Activated CD8-positive, alpha-beta memory T cell treated with anti-CD3 and anti-CD28 coated beads, Interleukin-2, amount 50 U/mL, for 1 hour (primary cell): Measurements from ENCODE around the gene TOLLIP.

Experiments used
- DNase-seq: peaks from one replicate; pipeline ENCODE4 v3.0.0-alpha.2; 2020; ENCODE audit errors: extremely low read depth

Gene TOLLIP

DNA sequence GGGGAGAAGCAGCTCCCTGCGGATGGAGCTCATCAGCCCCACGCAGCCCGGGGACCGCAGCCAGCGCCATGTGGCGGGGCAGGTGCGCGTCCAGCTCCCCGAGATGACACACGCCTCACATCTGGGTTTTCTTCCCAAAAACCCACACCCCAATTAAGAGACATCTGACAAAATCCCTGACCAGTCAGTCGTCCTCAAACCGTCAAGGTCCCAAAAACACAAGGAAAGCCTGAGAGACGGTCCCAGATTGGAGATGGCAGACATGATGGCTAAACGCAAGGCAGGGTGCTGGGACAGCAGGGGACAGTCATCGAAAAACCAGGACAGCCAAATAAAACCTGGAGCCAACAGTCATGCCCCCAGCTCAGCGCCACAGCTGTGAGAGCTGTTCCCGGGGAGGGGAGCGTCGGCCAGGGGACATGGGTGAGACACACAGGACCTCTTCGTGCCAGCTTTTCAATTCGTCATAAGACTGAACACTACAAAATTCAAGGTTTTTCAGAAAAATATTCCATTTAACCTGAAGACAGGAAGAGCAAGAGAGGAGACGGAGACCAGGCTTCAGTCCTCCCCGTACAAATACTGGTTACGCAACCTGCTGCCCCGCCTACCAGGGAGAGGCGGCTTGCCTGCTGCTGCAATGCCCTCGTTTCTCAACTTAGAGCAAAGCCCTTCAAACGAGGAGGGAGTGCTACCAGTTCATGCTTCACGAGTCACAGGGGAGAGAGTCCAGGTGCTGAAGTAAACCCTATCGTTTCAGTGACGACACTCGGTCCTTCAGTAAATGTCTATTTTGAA, 10.5 kb downstream of the TOLLIP start:
- DNase-seq: no peak

DNA sequence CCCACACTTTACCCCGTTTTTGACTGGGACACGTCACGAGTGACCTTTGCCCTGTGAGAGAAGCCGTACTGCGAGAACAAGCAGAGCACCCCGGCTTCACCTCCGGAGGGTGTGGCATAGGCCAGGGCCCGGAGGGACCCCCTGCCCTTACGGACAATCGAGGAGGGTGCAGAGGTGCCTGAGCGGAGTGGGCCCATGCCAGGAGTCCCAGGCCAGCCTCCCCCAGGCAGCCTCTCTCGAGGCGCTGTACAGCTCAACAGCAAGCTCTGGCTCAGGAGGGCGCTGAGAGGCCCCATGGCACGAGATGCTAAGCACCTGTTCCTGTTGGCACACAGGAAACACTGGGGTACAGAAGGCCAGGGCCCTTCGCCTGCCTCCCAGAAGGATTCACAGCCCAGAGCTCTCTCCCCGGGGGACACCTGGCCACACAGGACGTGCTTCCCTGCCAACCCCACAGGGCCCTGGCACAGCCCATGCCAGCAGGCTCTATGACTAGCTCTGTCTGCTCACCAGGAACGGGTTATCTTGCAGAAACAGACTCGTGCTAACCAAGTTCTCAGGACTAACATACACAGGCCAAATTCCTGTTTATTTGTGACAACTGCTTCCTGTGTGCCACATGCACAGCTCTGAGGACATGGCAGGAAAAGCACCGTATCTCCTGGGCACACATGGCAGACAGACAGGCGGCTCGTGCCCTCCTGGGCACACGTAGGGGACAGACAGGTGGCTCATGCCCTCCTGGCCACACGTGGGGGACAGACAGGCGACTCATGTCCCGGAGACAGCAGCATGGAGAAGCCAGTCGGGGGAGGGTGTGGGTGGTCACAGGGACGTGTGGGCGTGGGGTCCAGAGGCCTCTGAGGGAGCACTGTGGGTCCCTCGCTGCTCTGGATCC, 11.6 kb downstream of the TOLLIP start:
- no peak for DNase-seq

DNA sequence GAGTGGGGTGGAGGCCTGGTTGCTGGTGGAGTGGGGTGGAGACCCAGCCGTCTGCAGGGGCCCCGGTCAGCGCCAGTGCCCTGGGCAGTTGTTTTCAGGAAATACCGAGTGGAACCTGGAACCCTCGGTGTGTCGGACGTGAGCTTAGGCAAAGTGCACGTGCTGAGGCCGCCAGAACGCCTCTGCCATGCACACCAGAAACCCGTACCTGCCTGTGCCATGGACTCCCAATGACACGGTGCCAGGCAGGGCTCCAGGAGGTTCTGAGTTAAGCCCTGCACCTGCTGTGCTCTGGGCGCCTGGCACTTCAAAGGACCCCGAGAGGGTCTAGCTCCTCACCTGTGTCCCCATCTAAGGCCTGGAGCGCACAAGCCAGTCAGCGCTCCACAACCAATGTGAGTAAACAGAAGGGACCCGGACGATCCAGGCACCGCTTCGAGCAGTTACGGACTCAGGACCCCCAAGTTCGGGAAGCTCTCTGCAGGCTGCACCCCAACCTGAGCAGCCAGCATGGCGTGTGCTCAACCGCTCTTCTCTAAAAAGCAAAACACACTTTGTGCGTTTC, 12.3 kb downstream of the TOLLIP start:
- no peak for DNase-seq

DNA sequence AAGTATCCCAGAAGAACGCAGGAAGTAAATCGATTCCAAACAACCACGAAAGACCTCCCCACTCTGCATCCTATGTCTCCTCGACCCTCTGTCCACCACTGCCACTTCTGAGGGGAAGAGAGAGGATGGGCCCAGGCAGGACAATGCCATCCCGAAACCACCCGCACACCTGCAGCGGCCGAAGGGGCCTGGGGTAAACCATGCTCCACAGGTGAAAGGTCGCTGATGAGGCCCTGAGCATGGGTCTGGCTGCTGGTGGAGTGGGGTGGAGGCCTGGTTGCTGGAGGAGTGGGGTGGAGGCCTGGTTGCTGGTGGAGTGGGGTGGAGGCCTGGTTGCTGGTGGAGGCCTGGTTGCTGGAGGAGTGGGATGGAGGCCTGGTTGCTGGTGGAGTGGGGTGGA, 13.1 kb downstream of the TOLLIP start:
- DNase-seq: no peak

DNA sequence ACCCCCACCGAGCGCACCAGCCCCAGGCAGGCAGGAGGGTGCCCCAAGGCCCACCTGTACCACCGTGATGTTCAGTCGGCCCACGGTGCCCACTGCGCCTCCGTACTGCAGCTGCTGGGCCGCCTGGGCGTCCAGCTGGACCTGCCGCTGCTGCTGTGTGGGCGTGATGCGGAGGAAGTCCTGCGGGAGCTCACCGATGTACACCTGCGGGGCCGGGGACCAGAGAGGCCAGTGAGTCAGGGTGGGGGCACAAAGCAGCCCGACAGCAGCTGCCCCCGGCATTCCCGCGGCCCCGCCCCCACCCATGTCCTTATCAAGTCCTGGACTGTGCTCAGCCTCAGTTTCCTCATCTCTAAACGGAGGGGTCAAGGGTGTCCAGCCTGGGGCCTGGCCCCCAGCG, 13.8 kb downstream of the TOLLIP start:
- no peak for DNase-seq

DNA sequence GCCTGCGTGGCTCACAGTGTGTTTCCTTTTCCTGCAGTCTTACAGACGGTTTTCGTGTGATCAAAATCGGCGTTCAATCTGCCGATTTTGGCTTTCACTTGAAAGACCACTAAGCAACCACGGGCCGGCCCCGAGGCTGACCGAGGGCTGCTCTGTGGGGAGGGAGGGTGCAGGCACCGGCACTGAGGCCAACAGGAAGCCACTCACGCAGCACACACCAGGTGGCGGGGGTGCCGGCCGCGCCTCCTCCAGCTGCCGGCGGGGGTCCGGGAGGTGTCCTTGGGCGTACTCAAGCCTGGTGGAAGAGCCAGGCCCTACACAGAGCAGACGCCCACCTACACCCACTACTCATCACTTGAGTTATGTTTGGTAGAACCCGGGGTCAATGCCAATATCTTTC, 14.3 kb downstream of the TOLLIP start:
- no peak for DNase-seq

DNA sequence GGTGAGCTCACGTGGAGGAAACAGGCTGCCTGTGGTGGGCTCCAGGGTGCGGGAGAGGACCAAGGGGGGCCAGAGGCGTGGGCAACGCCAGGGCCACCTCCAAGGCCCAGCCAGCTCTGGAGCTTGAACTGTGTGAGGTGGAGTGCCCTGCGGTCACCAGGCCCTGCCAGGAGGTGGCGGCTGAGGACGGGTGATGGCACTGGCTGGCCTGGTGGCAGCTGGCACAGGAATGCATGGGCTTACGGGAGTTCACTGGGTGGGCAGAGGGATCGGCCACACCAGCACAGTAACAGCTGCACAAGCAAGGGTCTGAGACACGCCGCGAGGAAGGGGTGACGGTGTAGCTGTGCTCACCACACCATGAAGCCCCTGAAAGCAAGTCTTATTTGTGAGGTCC, 15.8 kb downstream of the TOLLIP start:
- no peak for DNase-seq

DNA sequence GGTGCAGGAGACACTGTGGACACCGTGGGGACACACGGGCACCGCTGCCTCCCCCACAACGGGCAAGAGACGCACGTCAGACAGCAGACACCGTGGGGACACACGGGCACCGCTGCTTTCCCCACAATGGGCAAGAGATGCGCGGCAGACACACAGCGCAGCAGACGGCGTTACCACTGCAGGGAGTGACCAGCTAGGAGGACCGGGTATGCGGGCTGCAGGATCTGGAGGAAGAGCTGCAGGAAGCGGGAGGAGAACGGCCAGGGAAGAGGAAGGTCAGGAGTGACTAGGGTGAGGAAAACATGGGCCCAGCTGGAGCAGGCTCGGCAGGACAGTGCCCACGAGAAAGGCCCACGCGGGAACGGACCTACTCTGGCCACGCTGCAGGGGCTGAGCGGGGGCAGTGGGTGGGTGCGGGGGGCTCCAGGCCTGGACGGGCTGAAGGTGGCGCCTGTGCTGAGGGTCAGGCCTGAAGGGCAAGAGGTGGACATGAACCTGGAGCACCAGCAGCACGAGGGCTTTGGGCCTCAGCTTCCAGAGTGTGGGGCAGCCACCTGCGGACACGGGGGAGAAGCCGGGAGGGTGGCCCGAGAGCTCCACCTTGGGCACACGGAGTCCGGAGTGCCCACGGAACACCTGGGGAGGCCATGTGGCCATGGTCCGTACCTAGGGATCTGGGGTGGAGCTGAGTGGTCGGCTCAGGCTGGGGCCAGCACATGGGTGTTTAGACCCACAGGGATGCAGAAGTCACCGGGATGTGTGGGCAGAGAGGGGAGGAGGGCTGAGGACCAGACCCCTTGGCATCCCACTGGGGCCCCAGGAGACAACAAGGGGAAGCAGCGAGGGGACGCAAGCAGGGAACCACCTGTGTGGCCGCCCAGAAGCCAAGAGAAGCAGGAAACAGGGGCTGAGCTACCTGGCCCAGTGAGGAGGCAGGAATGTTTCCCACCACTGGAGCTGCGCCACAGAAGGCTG, 16.5 kb downstream of the TOLLIP start:
- DNase-seq: no peak

DNA sequence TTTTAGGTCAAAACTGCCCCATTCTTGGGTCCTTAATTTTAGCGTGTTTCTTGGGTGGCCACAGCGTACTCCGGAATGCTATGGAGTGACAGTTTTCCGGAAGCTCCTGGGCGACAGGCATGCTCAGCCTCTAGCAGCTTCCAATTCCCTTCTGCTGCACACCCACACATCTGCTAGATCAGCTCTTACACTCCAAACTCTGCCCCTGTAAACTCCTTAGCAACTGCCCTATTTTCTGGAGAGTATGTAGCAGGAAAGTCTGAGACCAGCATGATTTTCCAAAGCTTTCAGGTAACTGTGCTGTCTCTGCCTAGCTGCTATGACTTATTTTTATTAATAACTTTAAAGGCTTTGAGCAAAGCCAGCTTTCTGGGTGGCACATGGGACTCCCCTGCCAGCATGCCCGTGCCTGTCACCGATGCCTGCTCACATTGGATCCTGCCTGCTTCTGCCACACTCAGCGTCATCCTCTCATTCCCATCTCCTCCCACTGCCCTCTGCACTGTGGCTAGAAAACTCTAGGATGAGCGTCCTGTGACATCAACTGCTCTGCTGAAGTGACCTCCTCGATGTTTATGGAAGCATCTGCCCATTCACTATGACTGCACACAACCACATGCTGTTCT, 17.3 kb downstream of the TOLLIP start:
- no peak for DNase-seq

DNA sequence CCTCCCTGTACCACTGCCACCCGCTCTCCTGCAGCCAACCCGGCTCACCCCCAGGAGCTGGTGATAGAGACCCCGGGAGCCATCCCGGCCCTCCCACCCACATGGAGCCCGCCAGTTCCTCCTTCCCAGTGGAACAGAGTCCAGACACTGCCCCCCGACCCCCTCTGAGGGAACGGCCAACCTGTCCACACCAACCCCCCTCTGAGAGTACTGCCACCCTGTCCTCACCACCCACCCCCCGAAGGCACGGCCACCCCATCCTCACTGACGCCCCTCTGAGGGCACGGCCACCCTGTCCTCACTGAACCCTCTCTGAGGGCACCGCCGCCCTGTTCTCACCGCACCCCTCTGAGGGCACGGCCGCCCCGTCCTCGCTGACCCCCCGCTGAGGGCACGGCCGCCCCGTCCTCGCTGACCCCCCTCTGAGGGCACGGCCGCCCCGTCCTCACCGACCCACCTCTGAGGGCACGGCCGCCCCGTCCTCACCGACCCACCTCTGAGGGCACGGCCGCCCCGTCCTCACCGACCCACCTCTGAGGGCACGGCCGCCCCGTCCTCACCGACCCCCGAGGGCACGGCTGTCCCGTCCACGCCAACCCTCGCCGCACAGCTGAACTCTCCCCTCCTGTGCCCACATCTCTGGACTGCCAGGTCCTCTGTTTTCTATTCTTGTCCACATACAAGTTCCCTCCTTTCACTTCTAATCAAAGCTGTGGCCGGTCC, 18.0 kb downstream of the TOLLIP start:
- DNase-seq: no peak

DNA sequence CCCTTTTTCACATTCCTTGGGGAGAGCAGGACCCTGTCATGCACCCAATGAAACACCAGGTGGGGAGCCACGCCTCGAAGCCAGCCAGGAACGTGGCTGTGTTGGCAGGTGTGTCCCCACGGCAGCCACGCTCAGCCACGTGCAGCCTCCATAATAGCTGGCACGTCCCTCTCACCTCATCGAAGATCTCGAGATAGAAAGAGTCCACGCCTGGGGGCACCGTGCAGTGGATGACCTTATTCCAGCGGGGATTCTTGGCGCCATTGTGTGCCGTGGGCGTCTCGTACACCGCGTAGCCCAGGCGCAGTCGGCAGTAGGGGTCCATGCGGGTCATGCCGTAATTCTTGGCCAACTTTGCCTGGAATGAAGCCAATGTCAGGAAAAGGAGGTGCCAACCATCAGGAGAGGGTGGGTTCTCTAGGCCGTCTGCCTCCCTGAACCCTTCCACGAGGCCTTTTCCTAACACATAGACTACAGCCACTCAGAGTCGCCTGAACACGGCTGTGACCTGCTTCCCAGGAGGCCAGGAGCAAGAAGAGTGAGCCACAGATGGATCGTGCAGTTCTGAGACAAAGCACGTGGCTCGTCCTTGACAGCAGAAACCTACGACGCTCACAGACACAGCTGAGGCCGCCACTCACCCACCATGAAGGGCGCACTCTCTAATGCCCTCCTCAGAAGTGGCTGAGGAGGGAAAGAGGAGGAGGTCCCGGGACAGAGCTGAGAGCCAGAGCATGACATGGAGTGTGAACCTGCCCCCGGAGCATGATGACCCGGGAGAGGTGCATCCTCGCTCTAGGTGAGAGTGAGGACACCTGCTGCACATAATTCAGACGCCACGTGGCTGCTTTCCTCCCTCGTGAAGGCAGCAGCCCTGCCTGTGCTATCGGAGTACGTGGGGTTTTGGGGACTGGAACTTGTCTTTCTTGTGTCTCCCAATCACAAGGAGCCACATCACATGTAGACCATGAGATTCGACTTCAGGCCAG, 19.1 kb downstream of the TOLLIP start:
- DNase-seq: no peak

DNA sequence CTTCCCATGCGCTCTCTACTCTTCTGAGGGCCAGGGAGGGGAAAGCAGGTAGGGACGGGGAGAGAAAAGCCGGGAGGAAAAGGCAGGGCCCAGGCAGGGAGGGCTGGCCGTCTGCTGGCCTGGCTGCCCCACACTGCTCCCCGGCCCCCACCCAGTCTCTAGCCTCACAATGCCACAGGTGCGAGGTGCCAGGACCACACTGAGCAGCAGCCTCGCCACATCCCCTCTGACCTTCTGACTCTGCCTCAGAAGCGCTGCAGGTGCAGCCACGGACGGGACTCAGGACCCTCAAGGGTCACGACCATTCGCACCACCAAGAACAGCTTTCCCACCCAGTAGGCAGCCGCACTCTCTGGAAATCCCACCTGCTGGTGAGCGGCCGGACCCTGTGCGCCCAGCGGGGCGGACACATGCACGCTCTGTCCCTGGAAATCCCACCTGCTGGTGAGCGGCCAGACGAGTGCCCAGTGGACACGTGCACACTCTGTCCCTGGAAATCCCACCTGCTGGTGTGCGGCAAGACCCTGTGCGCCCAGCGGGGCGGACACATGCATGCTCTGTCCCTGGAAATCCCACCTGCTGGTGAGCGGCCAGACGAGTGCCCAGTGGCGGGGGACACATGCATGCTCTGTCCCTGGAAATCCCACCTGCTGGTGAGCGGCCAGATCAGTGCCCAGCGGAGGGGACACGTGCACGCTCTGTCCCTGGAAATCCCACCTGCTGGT, 20.1 kb downstream of the TOLLIP start:
- DNase-seq: no peak

DNA sequence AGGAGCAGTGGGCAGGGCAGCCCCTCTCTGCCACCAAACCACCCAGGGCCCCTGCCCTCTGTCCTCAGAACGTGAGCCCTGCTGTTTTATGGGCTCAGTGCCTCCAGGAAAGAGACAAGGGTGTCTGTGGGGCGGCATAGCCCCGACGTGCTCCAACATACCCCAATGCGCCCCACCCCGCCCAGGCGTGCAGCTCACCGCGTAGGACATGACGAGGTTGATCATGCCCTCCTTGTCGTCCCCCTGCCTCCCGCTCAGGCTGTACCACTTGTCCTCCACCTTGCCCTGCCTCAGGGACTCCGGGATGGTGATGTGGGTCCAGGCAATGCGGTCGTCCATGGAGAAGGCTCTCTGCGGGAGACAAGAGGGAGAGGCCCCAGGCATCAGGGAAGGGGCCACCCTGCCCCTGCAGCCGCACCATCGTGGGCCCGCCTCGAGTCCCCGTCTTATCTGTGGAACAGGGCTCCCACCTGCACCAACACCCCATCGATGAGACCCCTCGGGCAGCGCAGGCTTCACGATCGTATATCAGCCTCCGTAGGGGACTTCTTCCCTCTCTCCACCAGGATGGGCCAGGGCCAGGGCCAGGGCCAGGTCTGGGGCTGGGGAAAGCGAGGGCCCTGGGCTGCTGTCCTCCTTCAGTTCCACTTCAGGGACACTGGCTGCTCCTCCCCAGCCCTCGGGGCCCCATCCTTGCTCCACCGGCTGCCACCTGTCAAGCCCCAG, 20.8 kb downstream of the TOLLIP start:
- DNase-seq: no peak

DNA sequence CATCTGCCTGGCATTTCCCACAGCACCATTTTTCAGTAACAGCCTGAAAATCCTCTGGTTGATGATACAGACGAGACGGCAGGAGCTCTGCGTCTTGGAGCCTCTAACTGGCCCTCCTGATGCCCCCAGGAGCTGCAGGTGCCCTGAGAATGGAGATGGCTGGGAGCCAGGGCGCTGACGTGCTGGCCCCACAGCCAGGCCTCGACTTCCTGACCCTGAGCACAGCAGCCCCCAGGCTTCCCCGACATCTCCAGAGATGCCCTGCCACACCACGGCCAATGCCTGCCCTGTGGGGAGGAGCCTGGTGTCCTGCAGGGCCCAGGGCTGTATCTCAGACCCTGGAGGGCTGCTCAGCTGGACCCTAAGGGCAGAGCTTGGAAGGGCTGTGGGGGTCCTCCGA, 21.5 kb downstream of the TOLLIP start:
- no peak for DNase-seq

DNA sequence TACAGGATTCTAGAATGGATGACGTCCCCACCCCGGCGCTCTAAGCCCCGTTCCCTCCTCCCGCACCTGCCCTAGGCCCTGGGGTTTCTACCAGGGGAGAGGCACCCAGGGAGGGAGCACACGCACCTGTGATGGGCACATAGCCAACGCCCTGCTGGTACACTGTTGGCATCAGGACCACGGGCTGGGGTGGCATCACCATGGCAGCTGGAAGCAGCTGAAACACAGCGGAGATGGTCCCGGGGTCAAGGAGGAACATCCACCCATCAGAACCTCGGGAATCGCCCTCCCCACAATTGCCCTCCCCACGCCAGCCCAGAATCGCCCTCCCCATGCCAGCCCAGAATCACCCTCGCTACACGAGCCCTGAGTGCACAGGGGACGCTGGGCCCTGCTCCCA, 23.6 kb downstream of the TOLLIP start:
- no peak for DNase-seq

DNA sequence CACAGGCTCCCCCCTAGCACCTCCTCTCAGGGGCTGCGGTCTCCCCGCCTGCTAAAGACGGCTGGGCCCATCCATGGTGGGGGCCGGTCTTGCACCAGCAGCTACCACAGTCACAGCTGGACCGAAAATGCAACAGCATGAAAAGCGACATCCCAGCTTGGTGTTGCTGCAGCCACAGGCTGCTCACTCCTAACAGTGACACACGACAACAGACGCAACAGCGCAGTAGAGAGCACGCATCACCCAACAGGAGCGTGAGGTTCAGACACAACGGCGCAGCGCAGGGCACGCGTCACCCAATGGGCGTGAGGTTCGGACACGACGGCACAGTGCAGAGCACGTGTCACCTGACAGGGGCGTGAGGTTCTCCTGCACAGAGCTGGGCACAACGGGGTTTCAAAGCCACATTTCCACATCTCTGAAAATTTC, 24.1 kb downstream of the TOLLIP start:
- DNase-seq: no peak

DNA sequence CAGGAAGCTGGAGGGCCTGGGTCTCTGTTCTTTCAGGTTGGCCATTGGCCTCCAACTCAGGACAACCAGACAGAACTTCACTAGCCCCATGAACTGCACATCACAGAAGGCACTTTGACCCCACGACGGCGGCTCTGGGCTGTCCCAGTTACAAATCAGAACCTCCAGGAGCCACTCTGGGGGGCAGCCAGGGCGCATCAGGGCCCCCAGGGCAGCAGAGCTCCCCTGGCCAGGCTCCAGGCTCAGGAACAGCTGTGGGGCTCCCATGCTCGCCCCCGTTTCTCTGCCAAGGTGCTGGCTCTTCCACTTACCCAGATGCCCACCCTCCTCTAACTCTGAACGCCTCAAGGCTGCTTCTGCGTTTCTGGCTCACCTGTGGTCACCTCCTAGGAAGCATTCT, 25.5 kb downstream of the TOLLIP start:
- DNase-seq: no peak

DNA sequence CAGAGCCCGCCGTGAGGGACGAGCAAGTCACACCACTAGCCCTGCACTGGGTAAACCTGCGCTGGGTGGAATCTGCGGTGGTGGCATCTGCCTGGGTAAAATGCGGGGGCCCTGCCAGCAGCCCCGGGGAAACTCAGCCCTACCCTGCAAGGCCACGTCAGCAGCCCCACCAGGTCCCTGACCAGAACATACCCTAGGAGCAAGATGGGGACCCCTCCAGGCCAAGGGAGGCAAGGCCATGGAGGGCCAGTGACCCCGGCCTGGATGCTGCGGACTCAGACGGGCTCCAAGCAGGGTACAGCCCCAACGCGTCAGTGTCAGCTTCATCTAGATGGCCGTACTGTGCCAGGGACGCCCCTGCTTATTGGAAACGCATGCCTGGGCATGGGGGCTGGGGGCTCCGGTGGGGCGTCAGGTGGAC, 26.3 kb downstream of the TOLLIP start:
- no peak for DNase-seq
